Psoas muscle (tissue), 8 donors: Measurements from ENCODE around the gene GPR135. TPM values are rescaled to one million over a fixed set of nuclear protein-coding genes. Genes with fewer than 3 reads are reported as not detected.

Source experiments
- ATAC-seq, 4 donors: fragments of 200-7000 bp; cut with Tn5 transposase; one replicate each; pipeline ENCODE4 v1.9.1; 2020; ENCODE audit warnings: moderate library complexity in 3 of 4, mild to moderate bottlenecking in 2 of 4
- DNase-seq, 2 donors: peaks; one replicate each; pipeline ENCODE4 v3.0.0-alpha.2; 2020
- H3K27ac ChIP-seq: fragments of 200-600 bp; one replicate; pipeline ENCODE4 v1.8.0; 2022
- H3K27me3 ChIP-seq, 3 donors: fragments of 200-600 bp in 1 of 3; one replicate each; pipeline versions ENCODE4 v1.6.1 to v1.8.0; 2013 to 2022; ENCODE audit warnings: low read length in 2 of 3, mild to moderate bottlenecking in 2 of 3, moderate library complexity in 1 of 3; ENCODE audit not compliant: insufficient read depth in 3 of 3
- H3K36me3 ChIP-seq, 2 donors: fragments of 200-600 bp in 1 of 2; one replicate each; pipeline versions ENCODE4 v1.6.1 to v1.8.0; 2013 to 2022; ENCODE audit warnings: low read depth in 1 of 2, mild to moderate bottlenecking in 1 of 2, moderate library complexity in 1 of 2; ENCODE audit not compliant: insufficient read depth in 1 of 2
- H3K4me1 ChIP-seq: fragments of 200-600 bp; one replicate; pipeline ENCODE4 v1.8.0; 2022
- H3K4me3 ChIP-seq: fragments of 200-600 bp; one replicate; pipeline ENCODE4 v1.8.0; 2022; ENCODE audit warnings: mild to moderate bottlenecking
- H3K9me3 ChIP-seq: fragments of 200-600 bp; one replicate; pipeline ENCODE4 v1.8.0; 2022
- WGBS, 3 donors: extraction: QIAGEN DNeasy Blood & Tissue Kit; methylation state at CpG; one replicate each; pipeline versions ENCODE4 v1.1.6 to v1.1.7; 2013; 5-methylcytosine and 5-hydroxymethylcytosine counted together
- intact Hi-C, 2 donors: fragments of 100-400 bp; cut with DNase I; formaldehyde crosslinking; loops; one replicate each; pipeline versions ENCODE4 v1.11.0 to v1.14.2; 2022
- polyA plus RNA-seq, 3 donors: library from polyadenylated mRNA; stranded (reverse); fragments of 200-250 nt; gene quantifications; one replicate each; pipeline ENCODE4 v1.2.3, GENCODE V29; 2013
- total RNA-seq, 4 donors: library from RNA; stranded (reverse); fragmentation: NEBNext Ultra II Directional in 2 of 4; extraction: Animal tissue kit (Norgen Biotek cat#: 25700) in 2 of 4; gene quantifications; one replicate each; pipeline versions ENCODE4 v1.2.1 to v1.2.4, GENCODE V29; 2021 to 2023
- TF ChIP-seq, protein P1 (sequence below): fragments of 200-600 bp; IDR thresholded peaks from one replicate; pipeline ENCODE4 v1.8.0; 2022; ENCODE audit warnings: antibody characterized with exemption
- donor health status: healthy with polysubstance abuse.
- donor health status: DM: no; HTN: no; CAD: no; lungs with moderate emphysema.
- donor health status: Bipolar disorder and iron deficiency.
- donor health status: healthy.
- donor health status: DM: yes; HTN: yes; CAD: no.
- donor health status: DM: no; HTN: no; CAD: no.
- donor health status: DM: no; HTN: no; CAD: no.
- donor health status: DM: yes; HTN: yes; CAD: no.

The GPR135 gene
- total and polyA plus RNA-seq, 7 donors: 0.84 to 2.7 (median 1.7) TPM

DNA sequence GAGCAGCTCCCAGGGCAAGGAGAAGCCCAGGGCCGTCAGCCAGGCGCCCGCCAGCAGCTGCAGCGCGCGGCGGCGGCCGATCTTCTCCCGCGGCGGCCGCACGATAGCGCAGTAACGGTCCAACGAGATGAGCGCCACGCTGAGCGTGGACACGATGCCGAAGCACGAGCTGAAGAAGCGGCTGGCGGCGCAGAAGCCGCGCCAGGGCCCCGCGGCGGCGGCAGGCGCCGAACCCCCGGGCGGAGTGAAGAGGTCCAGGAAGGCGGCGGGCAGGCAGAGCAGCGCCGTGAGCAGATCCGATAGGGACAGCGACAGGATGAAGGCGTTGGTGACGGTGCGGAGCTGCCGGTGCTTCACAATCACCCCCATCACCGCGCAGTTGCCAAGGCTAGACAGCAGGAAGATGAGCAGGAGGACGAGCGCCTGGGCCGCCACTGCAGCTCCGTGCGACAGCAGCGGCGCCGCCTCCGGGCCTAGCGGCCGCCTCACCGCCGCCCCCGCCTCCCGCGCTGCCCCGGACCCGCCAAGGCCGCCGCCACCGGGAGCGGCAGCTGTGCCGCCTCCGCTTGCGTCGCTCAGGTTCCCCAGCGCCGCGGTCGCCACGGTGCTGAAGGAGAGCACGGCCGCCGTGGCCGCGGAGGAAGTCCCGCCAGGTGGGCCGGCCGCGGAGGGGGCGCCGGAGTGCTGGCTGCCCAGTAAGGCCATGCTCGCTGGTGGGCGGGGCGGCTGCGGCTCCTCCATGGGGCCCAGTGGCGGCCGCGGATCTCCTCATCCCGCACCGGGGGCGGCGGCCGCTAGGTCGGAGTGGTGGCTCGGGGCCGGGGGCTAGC lies 479 bp downstream of the GPR135 start:
- Histone ChIP-seq H3K36me3 (peaks cover 0 to 37% of the 10 kb centered on the region in 2 donors), H3K4me1 (peaks cover 6% of the 10 kb centered on the region), H3K27ac (peak overlapping the region; percentile 62)

DNA sequence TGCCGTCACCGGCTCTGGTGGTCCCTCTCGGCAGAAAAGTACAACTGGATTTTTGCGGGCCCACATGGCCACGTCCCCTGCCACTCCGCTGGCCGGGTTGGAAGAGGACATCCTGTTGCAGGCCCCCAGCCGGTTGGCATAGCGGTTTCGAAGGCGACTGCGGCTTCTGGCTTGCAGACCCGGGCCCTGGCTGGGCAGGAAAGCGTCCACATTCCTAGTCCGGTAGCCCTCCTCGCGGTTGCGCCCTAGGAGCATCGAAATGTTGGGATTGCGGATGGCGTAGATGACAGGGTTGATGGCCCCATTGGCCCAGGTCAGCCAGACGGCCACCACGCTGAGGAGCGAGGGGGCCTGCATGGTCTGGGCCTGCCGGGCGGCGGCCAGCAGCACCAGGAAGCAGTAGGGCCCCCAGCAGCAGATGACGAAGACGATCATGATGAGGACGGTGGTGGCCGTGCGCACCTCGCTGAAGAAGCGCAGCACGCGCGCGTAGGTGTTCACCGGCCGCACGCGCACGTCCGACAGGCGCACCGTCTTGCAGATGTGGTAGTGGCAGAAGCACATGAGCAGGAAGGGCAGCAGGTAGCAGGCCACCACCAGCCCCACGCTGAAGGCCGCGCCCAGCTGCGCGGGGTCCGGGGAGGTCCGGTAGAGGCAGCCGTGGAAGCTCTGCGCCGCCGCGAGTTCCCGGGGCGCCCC lies 1.2 kb downstream of the GPR135 start:
- TF ChIP-seq, protein P1, sequence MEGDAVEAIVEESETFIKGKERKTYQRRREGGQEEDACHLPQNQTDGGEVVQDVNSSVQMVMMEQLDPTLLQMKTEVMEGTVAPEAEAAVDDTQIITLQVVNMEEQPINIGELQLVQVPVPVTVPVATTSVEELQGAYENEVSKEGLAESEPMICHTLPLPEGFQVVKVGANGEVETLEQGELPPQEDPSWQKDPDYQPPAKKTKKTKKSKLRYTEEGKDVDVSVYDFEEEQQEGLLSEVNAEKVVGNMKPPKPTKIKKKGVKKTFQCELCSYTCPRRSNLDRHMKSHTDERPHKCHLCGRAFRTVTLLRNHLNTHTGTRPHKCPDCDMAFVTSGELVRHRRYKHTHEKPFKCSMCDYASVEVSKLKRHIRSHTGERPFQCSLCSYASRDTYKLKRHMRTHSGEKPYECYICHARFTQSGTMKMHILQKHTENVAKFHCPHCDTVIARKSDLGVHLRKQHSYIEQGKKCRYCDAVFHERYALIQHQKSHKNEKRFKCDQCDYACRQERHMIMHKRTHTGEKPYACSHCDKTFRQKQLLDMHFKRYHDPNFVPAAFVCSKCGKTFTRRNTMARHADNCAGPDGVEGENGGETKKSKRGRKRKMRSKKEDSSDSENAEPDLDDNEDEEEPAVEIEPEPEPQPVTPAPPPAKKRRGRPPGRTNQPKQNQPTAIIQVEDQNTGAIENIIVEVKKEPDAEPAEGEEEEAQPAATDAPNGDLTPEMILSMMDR: no peak
- intact Hi-C loops: no loop called here
- DNase-seq: peak in 1 of 2 donors; percentile 48
- peak in 2 of 4 donors; percentile 16 to 20 for ATAC-seq
- WGBS, 3 donors: 41 to 49% (median 45%) methylated on average over 51 to 60 of the region's 60 CpGs
- Histone ChIP-seq H3K27ac (peak overlapping the region; percentile 62), H3K36me3 (peaks cover 0 to 31% of the 10 kb centered on the region in 2 donors), H3K27me3 (no peaks in the 10 kb centered on the region), H3K4me1 (peaks cover 6% of the 10 kb centered on the region), H3K9me3 (no peaks in the 10 kb centered on the region), H3K4me3 (peak overlapping the region; percentile 80)

More for the DNA sequence above, 479 bp downstream of the GPR135 start:
- 1% methylated on average over 69 to 105 of the region's 105 CpGs for WGBS, 3 donors
- TF ChIP-seq, protein P1: peak; percentile 5
- ATAC-seq (peak; percentile 85 to 92 (median 90)), DNase-seq (peak; percentile 77)
- Histone ChIP-seq H3K27me3 (no peaks in the 10 kb centered on the region), H3K9me3 (no peaks in the 10 kb centered on the region), H3K4me3 (peak overlapping the region; percentile 80)
- intact Hi-C loops: no loop called here

DNA sequence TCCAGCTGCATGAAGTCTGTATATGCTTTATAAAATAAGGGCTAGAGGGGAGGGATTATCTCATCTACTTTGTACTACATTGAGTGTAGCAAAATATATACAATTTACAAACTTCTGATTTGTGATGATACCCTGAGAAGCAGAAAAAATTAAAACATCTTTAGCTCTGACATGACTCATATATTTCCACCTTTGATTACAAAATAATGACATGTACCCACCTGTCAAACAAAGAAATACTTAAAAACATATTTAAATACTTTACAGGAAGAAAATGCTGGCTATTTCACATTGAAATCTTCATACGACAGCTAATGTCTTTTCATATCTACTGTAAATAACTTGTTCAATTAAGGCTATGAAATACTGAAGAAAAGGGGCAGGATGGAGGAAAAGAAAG lies 3.3 kb downstream of the GPR135 start:
- no peaks in the 10 kb centered on the region for H3K9me3 ChIP-seq
- no peaks in the 10 kb centered on the region for H3K27me3 ChIP-seq
- no peak overlapping the region for H3K27ac ChIP-seq
- peaks cover 6% of the 10 kb centered on the region for H3K4me1 ChIP-seq
- ATAC-seq (no peak), DNase-seq (no peak)
- no peak overlapping the region for H3K4me3 ChIP-seq
- H3K36me3 ChIP-seq: peaks cover 0 to 27% of the 10 kb centered on the region in 2 donors
- intact Hi-C loops: no loop called here
- TF ChIP-seq, protein P1: no peak
- 96 to 97% (median 96%) methylated on average over 1 of the region's 1 CpG for WGBS, 3 donors

DNA sequence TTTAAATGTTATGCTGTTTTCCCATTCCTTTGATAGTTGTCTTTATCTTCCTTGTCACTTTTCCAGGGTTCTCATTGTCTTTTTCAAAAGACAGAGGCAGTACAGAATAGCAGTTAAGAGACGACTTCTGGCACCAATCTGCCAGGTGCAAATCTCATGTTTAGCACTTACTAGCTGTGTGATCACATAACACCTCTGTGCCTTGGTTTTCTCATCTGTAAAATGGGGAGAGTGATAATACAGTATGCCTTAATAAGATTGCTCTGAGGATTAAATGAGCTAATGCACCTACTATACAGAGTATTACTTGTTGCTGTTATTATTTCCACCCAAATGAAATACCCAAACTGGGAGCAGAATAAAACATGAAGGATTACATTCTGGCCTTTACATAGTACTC lies 4.8 kb downstream of the GPR135 start:
- intact Hi-C loops: no loop called here
- no peak for DNase-seq
- Histone ChIP-seq H3K36me3 (peaks cover 0 to 41% of the 10 kb centered on the region in 2 donors), H3K27ac (no peak overlapping the region), H3K9me3 (no peaks in the 10 kb centered on the region), H3K4me3 (no peak overlapping the region), H3K27me3 (no peaks in the 10 kb centered on the region), H3K4me1 (peaks cover 6% of the 10 kb centered on the region)
- no peak for ATAC-seq
- WGBS, 3 donors: 91 to 93% (median 92%) methylated on average over 1 of the region's 1 CpG
- TF ChIP-seq, protein P1: no peak
